K562 (cell line): ENCODE data around the gene CEBPZ. TPM values are rescaled to one million over a fixed set of nuclear protein-coding genes. Genes with fewer than 3 reads are reported as not detected.

Experiments
- ATAC-seq: fragments of 200-7000 bp; cut with Tn5 transposase; 3 replicates; pipeline ENCODE4 v1.9.1; 2020; ENCODE audit warnings: moderate library complexity
- BruUV-seq: library from RNA; stranded (reverse); fragments of 400-500 nt; replicated peaks from 2 replicates; lab custom pipeline; 2021; lab: Mats Ljungman, UMichigan
- CTCF ChIA-PET: fragments of 300-600 bp; formaldehyde crosslinking; extraction: SDS; loops from one replicate; lab custom pipeline; 2021; ENCODE audit warnings: low intra/inter-chr PET ratio; lab: Yijun Ruan, JAX
- POLR2A ChIA-PET: fragments of 300-600, 350-650 bp; sonication (Branson Sonifier 250); formaldehyde crosslinking; extraction: SDS; loops from one replicate; lab custom pipeline; 2021; ENCODE audit warnings: antibody characterized with exemption, inconsistent platforms; lab: Yijun Ruan, JAX
- DNase-seq, 4 experiments: peaks; one replicate each; pipeline versions ENCODE4 v3.0.0 to v3.0.0-alpha.2; 2011 to 2018; ENCODE audit warnings: low spot score in 3 of 4, mixed read lengths in 3 of 4; ENCODE audit errors: extremely low read depth in 1 of 4
- FAIRE-seq: peaks from 2 replicates; lab custom pipeline; 2011; peaks lifted over from hg19 to GRCh38; lab: Jason Lieb, UNC
- H2AFZ ChIP-seq: 2 replicates; pipeline ENCODE4 v1.6.0; 2011; ENCODE audit warnings: low read depth, low read length, control low read depth, inconsistent platforms
- H3K27ac ChIP-seq: fragments of 200-600 bp; 3 replicates; pipeline ENCODE4 v1.8.0; 2011; ENCODE audit warnings: low read depth, mild to moderate bottlenecking, control low read depth, inconsistent platforms, low read length, moderate library complexity, mixed read lengths; ENCODE audit errors: extremely low read depth
- H3K27me3 ChIP-seq, 2 experiments: fragments of 300-600 bp in 1 of 2; 2 replicates in 1 of 2; 3 replicates in 1 of 2; pipeline versions ENCODE4 v1.6.0 to v1.8.0; 2011; ENCODE audit warnings: inconsistent platforms in 2 of 2, low read length in 2 of 2, mild to moderate bottlenecking in 1 of 2, mixed read lengths in 1 of 2, moderate library complexity in 1 of 2; ENCODE audit not compliant: control insufficient read depth in 2 of 2, insufficient read depth in 2 of 2
- H3K36me3 ChIP-seq: fragments of 300-600 bp; 3 replicates; pipeline ENCODE4 v1.8.0; 2011; ENCODE audit warnings: mild to moderate bottlenecking, low read length, inconsistent platforms; ENCODE audit not compliant: control insufficient read depth, insufficient read depth
- H3K4me1 ChIP-seq, 2 experiments: fragments of 200-600 bp in 1 of 2; replicated peaks in 1 of 2; 2 replicates in 1 of 2; 3 replicates in 1 of 2; pipeline versions ENCODE4 v1.5.1 to v1.8.0; 2011; ENCODE audit warnings: inconsistent platforms in 2 of 2, low read length in 2 of 2, mild to moderate bottlenecking in 1 of 2, mixed read lengths in 1 of 2, moderate library complexity in 1 of 2; ENCODE audit not compliant: control insufficient read depth in 2 of 2, insufficient read depth in 2 of 2
- H3K4me2 ChIP-seq: 2 replicates; pipeline ENCODE4 v1.6.1; 2011; ENCODE audit warnings: low read length, control low read depth, inconsistent platforms, mixed read lengths; ENCODE audit not compliant: insufficient read depth
- H3K4me3 ChIP-seq: fragments of 200-600 bp; sonication (generic), shearing (Covaris generic); 2 replicates; pipeline ENCODE4 v1.5.1; 2016; ENCODE audit warnings: control low read depth, inconsistent platforms
- H3K79me2 ChIP-seq: fragments of 200-600 bp; 3 replicates; pipeline ENCODE4 v1.8.0; 2011; ENCODE audit warnings: low read length, inconsistent platforms; ENCODE audit not compliant: control insufficient read depth, insufficient read depth
- H3K9ac ChIP-seq, 2 experiments: 2 replicates each; pipeline versions ENCODE4 v1.6.0 to v1.6.1; 2011; ENCODE audit warnings: low read depth in 2 of 2, low read length in 2 of 2, control low read depth in 1 of 2, inconsistent platforms in 1 of 2, mild to moderate bottlenecking in 1 of 2, mixed read lengths in 1 of 2; ENCODE audit not compliant: insufficient read depth in 1 of 2
- H3K9me1 ChIP-seq: one replicate; pipeline ENCODE4 v1.6.0; 2011; ENCODE audit warnings: inconsistent platforms, mild to moderate bottlenecking, low read length, moderate library complexity; ENCODE audit not compliant: control insufficient read depth, insufficient read depth
- H3K9me3 ChIP-seq: replicated peaks from 2 replicates; pipeline ENCODE4 v1.5.1; 2011; ENCODE audit warnings: low read depth, low read length, inconsistent platforms; ENCODE audit not compliant: control insufficient read depth, insufficient read depth
- H4K20me1 ChIP-seq: replicated peaks from 2 replicates; pipeline ENCODE4 v1.6.1; 2011; ENCODE audit warnings: low read length, inconsistent platforms, mixed read lengths; ENCODE audit not compliant: control insufficient read depth, insufficient read depth
- CREBBP ChIP-seq: IDR thresholded peaks from one replicate; pipeline ENCODE4 v1.6.1; 2012; ENCODE audit warnings: low read depth, mild to moderate bottlenecking, control low read depth, inconsistent platforms, low read length
- FOSL1 ChIP-seq: fragments of 200-800 bp; sonication (Bioruptor generic); conservative IDR thresholded peaks from 2 replicates; pipeline ENCODE4 v1.6.1; 2016; ENCODE audit warnings: missing genetic modification characterization, missing compliant biosample characterization
- TARDBP ChIP-seq: fragments of 450-650 bp; IDR thresholded peaks from 2 replicates; pipeline ENCODE4 v1.6.1; 2016
- WGBS: fragments of 100-300 bp; shearing (Covaris generic); methylation state at CpG from one replicate; pipeline ENCODE4 v1.1.6; 2016; ENCODE audit warnings: low coverage, mixed read lengths; ENCODE audit not compliant: insufficient coverage; ENCODE audit errors: missing lambda C conversion rate; 5-methylcytosine and 5-hydroxymethylcytosine counted together
- in situ Hi-C: fragments of 300-500 bp; cut with MboI; formaldehyde crosslinking; loops from 4 replicates; pipeline ENCODE4 v1.15.0; 2018; ENCODE audit warnings: inconsistent platforms, mixed read lengths
- intact Hi-C: fragments of 100-400 bp; cut with micrococcal nuclease; formaldehyde crosslinking; loops from 2 replicates; pipeline ENCODE4 v1.14.2; 2022
- polyA plus RNA-seq, 8 experiments: library from polyadenylated mRNA; depleted of rRNA in 4 of 8; stranded (reverse) in 5 of 8; unstranded in 3 of 8; fragments of >200 nt; fragmentation: Nextera tagmentation in 2 of 8; fragmentation: Illumina TruSeq in 1 of 8; extraction: Ambion mirVana in 2 of 8; extraction: Trizol in 1 of 8; gene quantifications; 2 replicates each; pipeline versions ENCODE4 v1.2.1 to v1.2.3, GENCODE V29; 2011 to 2014; ENCODE audit warnings: inconsistent platforms in 1 of 8, missing spikeins in 1 of 8
- total RNA-seq, 7 experiments: library from RNA; depleted of rRNA in 6 of 7; stranded (reverse); fragments of >200 nt in 6 of 7; fragmentation: Illumina TruSeq in 2 of 7; extraction: Trizol in 2 of 7; gene quantifications; 2 replicates each; pipeline versions ENCODE4 v1.2.1 to v1.2.3, GENCODE V29; 2011 to 2021; ENCODE audit warnings: low replicate concordance in 1 of 7
- TF ChIP-seq, protein P1 (sequence below), 2 experiments: fragments of 450-650 bp in 1 of 2; sonication (generic) in 1 of 2; formaldehyde crosslinking in 1 of 2; IDR thresholded peaks in 1 of 2; conservative IDR thresholded peaks in 1 of 2; 2 replicates each; pipeline versions ENCODE4 v1.6.1 to v1.8.1; 2016 to 2023; ENCODE audit warnings: mild to moderate bottlenecking in 2 of 2, moderate library complexity in 2 of 2, inconsistent platforms in 1 of 2, missing genetic modification reagents in 1 of 2

Gene CEBPZ
- total and polyA plus RNA-seq, 9 of the 15 experiments (the other 6 are each of a cell fraction or from before 2014, with no cell fraction given) = 49.7 to 160 (median 82.8) TPM

DNA sequence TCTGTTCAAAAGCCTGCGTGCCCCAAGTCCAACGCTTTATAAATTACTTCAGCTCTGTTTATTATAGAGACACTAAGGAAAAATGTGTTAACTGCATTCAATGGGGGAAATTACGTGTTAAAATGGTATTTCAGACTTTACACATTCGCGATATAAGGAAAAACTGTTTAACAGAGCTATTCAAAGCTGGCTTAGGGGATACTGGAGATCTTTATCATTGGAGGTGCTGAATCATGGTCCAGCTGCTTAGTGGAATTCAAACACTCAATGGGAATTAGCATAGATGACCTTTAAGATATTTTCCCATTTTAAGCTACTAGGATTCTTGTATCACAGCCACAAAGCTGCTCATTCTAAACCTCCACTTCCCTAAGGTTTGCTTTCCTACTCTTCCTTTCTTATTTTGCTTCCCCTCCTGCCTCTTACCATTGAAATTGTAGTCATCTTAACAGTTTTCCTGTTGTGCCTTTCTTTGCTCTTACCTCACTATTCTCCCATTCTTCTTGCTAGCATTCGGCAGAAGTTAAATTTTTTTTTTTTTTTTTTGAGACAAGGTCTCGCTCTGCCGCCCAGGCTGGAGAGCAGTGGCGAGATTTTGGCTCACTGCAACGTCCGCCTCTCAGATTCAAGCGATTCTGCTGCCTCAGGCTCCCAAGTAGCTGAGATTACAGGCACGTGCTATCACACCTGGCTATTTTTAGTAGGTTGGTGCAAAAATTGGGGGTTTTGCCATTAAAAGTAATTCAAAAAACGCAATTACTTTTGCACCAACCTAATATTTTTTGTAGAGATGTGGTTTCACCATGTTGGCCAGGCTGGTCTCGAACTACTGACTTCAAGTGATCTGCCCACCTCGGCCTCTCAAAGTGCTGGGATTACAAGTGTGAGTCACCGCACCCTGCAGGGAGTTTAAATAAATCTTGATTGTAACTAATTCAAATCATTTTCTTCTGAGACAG lies 49.4 kb downstream of the CEBPZ start (continued):
- 0 out of 2 replicates have a peak, but pooled peaks have one; percentile 38 for TF ChIP-seq FOSL1 (tag)
- no peak for TF ChIP-seq CREBBP

DNA sequence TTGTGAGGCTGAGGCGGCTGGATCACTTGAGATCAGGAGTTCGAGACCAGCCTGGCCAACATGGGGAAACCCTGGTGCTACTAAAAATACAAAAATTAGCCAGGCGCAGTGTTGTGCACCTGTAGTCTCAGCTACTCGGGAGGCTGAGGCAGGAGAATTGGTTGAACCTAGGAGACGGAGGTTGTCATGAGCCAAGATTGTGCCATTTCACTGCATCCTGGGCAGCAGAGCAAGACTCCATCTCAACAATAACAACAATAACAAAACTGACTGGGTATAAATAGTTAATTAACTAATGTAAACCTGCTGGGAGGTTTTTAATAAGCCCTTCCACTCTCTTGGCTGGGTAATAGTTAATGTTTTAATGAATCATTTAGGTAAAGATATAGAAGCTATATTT lies 50.8 kb downstream of the CEBPZ start:
- H3K4me1 ChIP-seq = peaks cover 5 to 11% of the 10 kb centered on the region in 2 experiments; a peak in 3 of 5 replicates
- no peaks in the 10 kb centered on the region for H4K20me1 ChIP-seq
- H2AFZ ChIP-seq = no peak overlapping the region
- no peak overlapping the region for H3K9ac ChIP-seq
- H3K27ac ChIP-seq = no peak overlapping the region
- no peak overlapping the region for H3K4me3 ChIP-seq
- DNase-seq (no peak), FAIRE-seq (no peak), ATAC-seq (no peak)
- POLR2A ChIA-PET = interaction anchor here (1.4 kb wide), 1 partner anchor 11 kb away, joined by 3 read pairs; no protein-coding TSS in a partner anchor
- H3K9me1 ChIP-seq = no peaks in the 10 kb centered on the region
- in situ Hi-C loops = no loop called here
- CTCF ChIA-PET = no interaction called here
- H3K36me3 ChIP-seq = no peaks in the 10 kb centered on the region
- intact Hi-C loops = no loop called here
- WGBS = 44% methylated on average over 5 of the region's 5 CpGs
- H3K4me2 ChIP-seq = no peak overlapping the region
- H3K9me3 ChIP-seq = no peaks in the 10 kb centered on the region
- peaks cover 4 to 5% of the 10 kb centered on the region in 2 experiments; a peak in 4 of 5 replicates for H3K27me3 ChIP-seq
- TF ChIP-seq TARDBP (no peak), FOSL1 (tag) (no peak)
- TF ChIP-seq, protein P1, sequence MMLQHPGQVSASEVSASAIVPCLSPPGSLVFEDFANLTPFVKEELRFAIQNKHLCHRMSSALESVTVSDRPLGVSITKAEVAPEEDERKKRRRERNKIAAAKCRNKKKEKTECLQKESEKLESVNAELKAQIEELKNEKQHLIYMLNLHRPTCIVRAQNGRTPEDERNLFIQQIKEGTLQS (IDR thresholded peaks at IDR 0.05) = no peak
- TF ChIP-seq, protein P1 (CRISPR knock-in tag; conservative IDR thresholded peaks at IDR 0.05) = no peak
- no TSS peak for BruUV-seq
- no peaks in the 10 kb centered on the region for H3K79me2 ChIP-seq
